Left lobe of liver (tissue), 2 donors: Measurements from ENCODE around the gene SUDS3. TPM values are rescaled to one million over a fixed set of nuclear protein-coding genes. Genes with fewer than 3 reads are reported as not detected.

Source experiments
- ATAC-seq: fragments of 200-7000 bp; cut with Tn5 transposase; one replicate; pipeline ENCODE4 v1.9.1; 2020; ENCODE audit warnings: mild to moderate bottlenecking, moderate library complexity
- DNase-seq: peaks from one replicate; pipeline ENCODE4 v3.0.0-alpha.2; 2020; ENCODE audit warnings: low spot score
- total RNA-seq: library from RNA; stranded (reverse); gene quantifications from one replicate; pipeline ENCODE4 v1.2.1, GENCODE V29; 2021
- donor health status: DM: no; HTN: no; CAD: no; lungs with moderate emphysema.
- donor health status: DM: no; HTN: yes; CAD: no.

The SUDS3 gene
- total RNA-seq, 1 donor from 2014 or later: 10.8 TPM

DNA sequence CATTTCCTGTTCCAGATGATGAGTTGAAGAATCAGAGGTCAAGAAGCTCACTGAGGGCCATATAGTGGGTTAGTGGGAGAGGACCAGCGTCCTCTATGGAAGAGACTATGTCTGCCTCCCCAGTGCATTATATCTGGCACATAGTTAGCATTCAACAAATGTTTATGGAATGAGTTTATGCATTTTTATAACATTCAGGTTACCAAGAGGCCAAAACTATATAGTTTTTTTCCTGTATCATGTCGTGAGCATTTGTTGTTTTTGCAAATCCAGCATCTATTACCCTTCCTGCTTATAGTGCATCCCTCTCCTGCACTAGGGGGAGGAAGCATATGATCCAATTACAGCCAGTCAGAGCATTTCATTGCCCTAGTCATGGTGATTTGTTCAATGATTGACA lies 60.6 kb downstream of the SUDS3 start:
- DNase-seq (no peak), ATAC-seq (no peak)

DNA sequence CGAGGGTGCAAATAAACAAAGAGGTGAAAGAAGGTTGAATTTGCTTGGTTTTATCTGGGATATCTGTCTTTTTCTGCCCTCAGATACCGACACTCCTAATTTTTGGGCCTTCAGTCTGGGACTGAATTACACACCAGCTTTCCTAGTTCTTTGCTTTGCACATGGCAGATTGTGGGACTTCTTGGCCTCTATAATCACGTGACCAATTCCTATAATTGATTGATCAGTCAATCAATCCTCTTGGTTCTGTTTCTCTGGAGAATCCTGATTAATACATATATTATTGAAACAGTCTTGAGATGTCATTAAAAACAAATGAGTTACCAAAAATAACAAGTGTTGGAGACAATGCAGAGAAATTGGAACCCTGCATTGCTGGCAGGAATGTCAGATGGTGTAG lies 62.7 kb downstream of the SUDS3 start:
- ATAC-seq (no peak), DNase-seq (no peak)

- no peak for ATAC-seq
- no peak for DNase-seq
Observed at GRCh38 chr12:118446247-118446646, 69.9 kb downstream of the SUDS3 start.

GRCh38 chr12:118447181-118447580 lies 70.8 kb downstream of the SUDS3 start:
- ATAC-seq (no peak), DNase-seq (no peak)

DNA sequence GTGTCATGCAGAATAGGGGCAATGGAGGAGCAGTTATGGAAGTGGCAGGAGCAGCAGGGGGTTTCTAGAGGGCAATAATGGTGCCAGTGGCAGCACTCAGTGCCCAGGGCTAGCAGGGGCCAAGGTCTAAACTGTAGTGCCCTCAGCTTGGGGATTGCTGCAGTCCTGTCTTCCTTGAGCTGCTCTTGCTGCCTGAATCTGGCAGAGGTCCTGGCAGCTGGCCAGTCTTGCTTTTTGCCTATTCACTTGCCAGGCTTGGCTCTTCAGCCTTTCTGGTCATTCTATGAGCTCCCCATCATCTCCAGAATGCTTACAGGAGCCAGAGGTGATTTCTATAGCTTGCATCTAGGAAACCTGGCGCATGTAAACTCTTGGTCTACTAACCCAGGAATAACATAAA lies 72.0 kb downstream of the SUDS3 start:
- DNase-seq (no peak), ATAC-seq (no peak)

- DNase-seq (no peak), ATAC-seq (no peak)
Observed at GRCh38 chr12:118455327-118455726, 79.0 kb downstream of the SUDS3 start.

DNA sequence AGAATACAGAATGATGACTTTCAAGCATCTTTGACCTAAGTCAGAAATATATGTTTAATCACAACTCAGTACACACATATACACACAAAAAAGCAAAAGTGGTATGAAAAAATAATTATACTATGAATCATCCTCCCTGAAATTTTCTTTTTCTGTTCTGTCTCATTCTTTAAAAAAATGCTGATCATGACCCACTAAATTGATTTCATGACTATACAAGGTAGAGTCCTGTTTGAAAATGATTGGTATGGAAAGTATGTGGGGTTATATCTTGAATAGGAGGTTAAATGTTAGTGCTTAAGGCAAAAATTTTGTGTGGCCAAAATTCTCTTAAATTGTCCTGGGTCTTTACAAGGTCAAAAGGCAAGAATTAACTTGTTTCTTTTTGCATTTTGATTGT lies 80.4 kb downstream of the SUDS3 start:
- ATAC-seq (no peak), DNase-seq (no peak)

GRCh38 chr12:118459110-118459509 lies 82.8 kb downstream of the SUDS3 start:
- ATAC-seq: no peak

DNA sequence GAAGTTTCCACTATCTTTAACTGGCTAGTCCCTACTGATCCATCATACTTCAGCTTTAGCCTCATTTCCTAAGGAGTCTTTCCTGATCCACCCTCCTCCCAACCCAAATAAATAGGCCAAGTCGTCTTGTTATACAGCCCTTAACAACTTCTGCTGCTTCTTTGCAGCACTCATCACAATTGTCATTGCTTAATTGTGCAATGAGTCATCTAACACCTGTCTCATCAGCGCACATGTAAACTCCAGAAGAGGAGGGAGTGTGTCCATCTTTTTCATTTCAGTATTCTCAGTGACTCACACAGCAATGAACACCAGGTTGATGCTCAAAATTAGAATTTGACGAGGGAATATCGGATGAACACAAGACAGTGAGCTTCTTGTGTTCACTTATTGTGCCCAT lies 87.3 kb downstream of the SUDS3 start:
- no peak for ATAC-seq
- DNase-seq: no peak

More at GRCh38 chr12:118459110-118459509, 82.8 kb downstream of the SUDS3 start:
- no peak for DNase-seq

- ATAC-seq: no peak
- no peak for DNase-seq
Observed at GRCh38 chr12:118465706-118466105, 89.4 kb downstream of the SUDS3 start.

Other genes with a start within 250 kb of the SUDS3 start
- gene PEBP1, start 240.4 kb upstream of the SUDS3 start, total RNA-seq: 662 TPM
- gene TAOK3, start 3.6 kb upstream of the SUDS3 start, total RNA-seq: 15.5 TPM